OCI-LY1 (cell line): ENCODE data around the gene DOCK10.

Source experiments
- H2AFZ ChIP-seq: fragments of 200-600 bp; sonication (generic), shearing (Covaris generic); 2 replicates; pipeline ENCODE4 v1.6.0; 2014; ENCODE audit warnings: antibody characterized with exemption, mild to moderate bottlenecking, low read length
- H3F3A ChIP-seq: fragments of 200-600 bp; sonication (generic), shearing (Covaris generic); 2 replicates; pipeline ENCODE4 v1.6.0; 2014; ENCODE audit warnings: mild to moderate bottlenecking, antibody characterized with exemption, low read length, moderate library complexity; ENCODE audit not compliant: insufficient read depth
- H3K27ac ChIP-seq: fragments of 200-600 bp; sonication (generic); 2 replicates; pipeline ENCODE4 v1.5.1; 2014; ENCODE audit warnings: low read length, mixed run types, mild to moderate bottlenecking, low read depth; ENCODE audit not compliant: poor library complexity, severe bottlenecking
- H3K27me3 ChIP-seq: fragments of 200-600 bp; sonication (generic); 2 replicates; pipeline ENCODE4 v1.6.0; 2014; ENCODE audit warnings: antibody characterized with exemption, mild to moderate bottlenecking, low read length, moderate library complexity; ENCODE audit not compliant: insufficient read depth
- H3K36me3 ChIP-seq: fragments of 200-600 bp; sonication (generic); 2 replicates; pipeline ENCODE4 v1.6.1; 2014; ENCODE audit warnings: mild to moderate bottlenecking, antibody characterized with exemption, low read length, moderate library complexity, mixed read lengths; ENCODE audit not compliant: insufficient read depth
- H3K4me1 ChIP-seq: fragments of 200-600 bp; sonication (generic); 2 replicates; pipeline ENCODE4 v1.5.1; 2014; ENCODE audit warnings: mild to moderate bottlenecking, low read length, moderate library complexity; ENCODE audit not compliant: insufficient read depth, severe bottlenecking
- H3K4me2 ChIP-seq: fragments of 200-600 bp; sonication (generic), shearing (Covaris generic); 2 replicates; pipeline ENCODE4 v1.6.1; 2014; ENCODE audit warnings: low read length
- H3K4me3 ChIP-seq: fragments of 200-600 bp; sonication (generic); 2 replicates; pipeline ENCODE4 v1.5.1; 2014; ENCODE audit warnings: low read length, low read depth, mild to moderate bottlenecking, mixed read lengths; ENCODE audit not compliant: poor library complexity, severe bottlenecking
- H3K79me2 ChIP-seq: fragments of 200-600 bp; shearing (Covaris generic); 2 replicates; pipeline ENCODE4 v1.6.1; 2016; ENCODE audit warnings: mixed run types, low read length, mixed read lengths; ENCODE audit not compliant: insufficient read depth
- H3K9ac ChIP-seq: fragments of 200-600 bp; sonication (generic), shearing (Covaris generic); 2 replicates; pipeline ENCODE4 v1.6.1; 2014; ENCODE audit warnings: mild to moderate bottlenecking, low read length, mixed read lengths
- H3K9me2 ChIP-seq: fragments of 200-600 bp; sonication (generic), shearing (Covaris generic); 2 replicates; pipeline ENCODE4 v1.6.1; 2014; ENCODE audit warnings: low read depth, mild to moderate bottlenecking, low read length, mixed read lengths
- H3K9me3 ChIP-seq: fragments of 200-600 bp; shearing (Covaris generic); 2 replicates; pipeline ENCODE4 v1.6.1; 2014; ENCODE audit warnings: low read length, mixed read lengths
- H4K20me1 ChIP-seq: fragments of 200-600 bp; sonication (generic), shearing (Covaris generic); 2 replicates; pipeline ENCODE4 v1.6.0; 2016; ENCODE audit warnings: mild to moderate bottlenecking, low read length; ENCODE audit not compliant: insufficient read depth
- EZH2 ChIP-seq: fragments of 200-600 bp; sonication (generic), shearing (Covaris generic); IDR thresholded peaks from 2 replicates; pipeline ENCODE4 v1.8.0; 2017; ENCODE audit warnings: borderline replicate concordance, mixed run types, mild to moderate bottlenecking, antibody characterized with exemption, low read length, moderate library complexity, mixed read lengths
- TF ChIP-seq, protein P1 (sequence below): fragments of 200-600 bp; sonication (generic), shearing (Covaris generic); IDR thresholded peaks from 2 replicates; pipeline ENCODE4 v1.5.1; 2017; ENCODE audit warnings: mild to moderate bottlenecking, antibody characterized with exemption, low read length, moderate library complexity, mixed read lengths

The DOCK10 gene

DNA sequence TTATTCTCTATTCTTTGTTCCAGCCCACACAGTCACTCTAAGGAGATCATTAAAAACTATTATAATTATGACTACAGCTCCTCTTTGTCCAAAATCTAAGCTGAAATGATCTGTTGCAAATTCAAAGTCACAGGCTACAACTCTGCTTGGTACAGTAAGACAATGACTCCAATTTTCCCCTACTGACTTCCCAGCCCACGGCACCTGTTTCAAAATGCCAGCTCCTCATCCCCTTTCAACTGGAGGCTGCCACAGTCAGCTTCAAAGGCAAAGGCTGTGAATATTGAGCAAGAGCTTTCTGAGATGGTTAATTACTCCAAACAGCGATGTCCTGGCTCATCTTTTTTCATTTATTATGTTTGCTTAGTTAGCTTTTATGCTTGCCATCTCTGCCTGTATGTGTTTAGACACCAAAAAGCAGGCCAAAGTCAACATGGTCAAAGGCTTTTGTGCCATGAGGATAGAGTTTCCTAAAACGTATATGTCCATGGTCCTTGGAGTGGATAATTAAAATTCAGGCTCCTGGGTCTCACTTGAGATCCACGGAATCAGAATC lies 141.1 kb downstream of the DOCK10 start:
- no peak overlapping the region for H3K4me3 ChIP-seq
- H3K9ac ChIP-seq, result no peak overlapping the region
- no peaks in the 10 kb centered on the region for H3F3A ChIP-seq
- no peaks in the 10 kb centered on the region for H3K9me3 ChIP-seq
- H3K4me1 ChIP-seq, result no peaks in the 10 kb centered on the region
- no peak overlapping the region for H3K27ac ChIP-seq
- H2AFZ ChIP-seq, result no peak overlapping the region
- no peaks in the 10 kb centered on the region for H3K79me2 ChIP-seq
- H3K9me2 ChIP-seq, result no peaks in the 10 kb centered on the region
- no peaks in the 10 kb centered on the region for H4K20me1 ChIP-seq
- H3K36me3 ChIP-seq, result no peaks in the 10 kb centered on the region
- no peak overlapping the region for H3K4me2 ChIP-seq
- TF ChIP-seq, protein P1, sequence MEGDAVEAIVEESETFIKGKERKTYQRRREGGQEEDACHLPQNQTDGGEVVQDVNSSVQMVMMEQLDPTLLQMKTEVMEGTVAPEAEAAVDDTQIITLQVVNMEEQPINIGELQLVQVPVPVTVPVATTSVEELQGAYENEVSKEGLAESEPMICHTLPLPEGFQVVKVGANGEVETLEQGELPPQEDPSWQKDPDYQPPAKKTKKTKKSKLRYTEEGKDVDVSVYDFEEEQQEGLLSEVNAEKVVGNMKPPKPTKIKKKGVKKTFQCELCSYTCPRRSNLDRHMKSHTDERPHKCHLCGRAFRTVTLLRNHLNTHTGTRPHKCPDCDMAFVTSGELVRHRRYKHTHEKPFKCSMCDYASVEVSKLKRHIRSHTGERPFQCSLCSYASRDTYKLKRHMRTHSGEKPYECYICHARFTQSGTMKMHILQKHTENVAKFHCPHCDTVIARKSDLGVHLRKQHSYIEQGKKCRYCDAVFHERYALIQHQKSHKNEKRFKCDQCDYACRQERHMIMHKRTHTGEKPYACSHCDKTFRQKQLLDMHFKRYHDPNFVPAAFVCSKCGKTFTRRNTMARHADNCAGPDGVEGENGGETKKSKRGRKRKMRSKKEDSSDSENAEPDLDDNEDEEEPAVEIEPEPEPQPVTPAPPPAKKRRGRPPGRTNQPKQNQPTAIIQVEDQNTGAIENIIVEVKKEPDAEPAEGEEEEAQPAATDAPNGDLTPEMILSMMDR, result no peak
- TF ChIP-seq EZH2, result no peak
- no peaks in the 10 kb centered on the region for H3K27me3 ChIP-seq

GRCh38 chr2:224895377-224895776 lies 146.9 kb downstream of the DOCK10 start:
- H3K36me3 ChIP-seq, result no peaks in the 10 kb centered on the region
- H3K4me3 ChIP-seq, result no peak overlapping the region
- no peak overlapping the region for H3K27ac ChIP-seq
- no peaks in the 10 kb centered on the region for H3K9me2 ChIP-seq
- no peak overlapping the region for H3K4me2 ChIP-seq
- H3K9me3 ChIP-seq, result no peaks in the 10 kb centered on the region
- no peaks in the 10 kb centered on the region for H3K79me2 ChIP-seq
- TF ChIP-seq, protein P1, result no peak
- no peak for TF ChIP-seq EZH2
- no peak overlapping the region for H3K9ac ChIP-seq
- no peak overlapping the region for H2AFZ ChIP-seq
- no peaks in the 10 kb centered on the region for H3K27me3 ChIP-seq
- H3F3A ChIP-seq, result no peaks in the 10 kb centered on the region
- no peaks in the 10 kb centered on the region for H4K20me1 ChIP-seq
- H3K4me1 ChIP-seq, result peaks cover 11% of the 10 kb centered on the region

GRCh38 chr2:224894356-224894755 lies 147.9 kb downstream of the DOCK10 start:
- no peaks in the 10 kb centered on the region for H4K20me1 ChIP-seq
- H2AFZ ChIP-seq, result no peak overlapping the region
- H3K79me2 ChIP-seq, result no peaks in the 10 kb centered on the region
- TF ChIP-seq, protein P1, result no peak
- no peaks in the 10 kb centered on the region for H3K9me3 ChIP-seq
- H3F3A ChIP-seq, result no peaks in the 10 kb centered on the region
- H3K36me3 ChIP-seq, result no peaks in the 10 kb centered on the region
- H3K9me2 ChIP-seq, result no peaks in the 10 kb centered on the region
- peaks cover 11% of the 10 kb centered on the region for H3K4me1 ChIP-seq
- H3K4me2 ChIP-seq, result no peak overlapping the region
- H3K4me3 ChIP-seq, result no peak overlapping the region
- H3K27ac ChIP-seq, result no peak overlapping the region
- no peaks in the 10 kb centered on the region for H3K27me3 ChIP-seq
- H3K9ac ChIP-seq, result no peak overlapping the region
